Measurements from ENCODE around the gene SLU7.

SLU7 gene

GRCh38 chr5:160418561-160419457 is at the start of gene SLU7:
SLU7 (minus strand) TSS chr5:160419081; CDS start chr5:160415294, 3,787 bp downstream.
- Mint-ChIP-seq H3K27ac (peak within 1 kb of the TSS; percentile 94), H3K4me1 (peaks cover 28 to 62% of the 10 kb centered on the region in 2 donors)
- ATAC-seq (replicated peaks) = peak; percentile 87 to 88

GRCh38 chr5:160468363-160468975 is 49.6 kb upstream of the SLU7 start:
- H3K9me3 Mint-ChIP-seq = no peaks in the 10 kb centered on the region
- H3K27me3 Mint-ChIP-seq = no peaks in the 10 kb centered on the region
- ATAC-seq (replicated peaks) = no peak
- no peak for DNase-seq
- peak overlapping the region; percentile 99 for H3K27ac Mint-ChIP-seq
- peaks cover 35 to 88% of the 10 kb centered on the region in 2 donors for H3K4me1 Mint-ChIP-seq
- peak overlapping the region; percentile 98 to 99 for H3K4me3 Mint-ChIP-seq
- peaks cover 26 to 29% of the 10 kb centered on the region in 2 donors for H3K36me3 Mint-ChIP-seq

More at GRCh38 chr5:160418561-160419457, at the start of gene SLU7:
- Mint-ChIP-seq H3K36me3 (peaks cover 7 to 9% of the 10 kb centered on the region in 2 donors), H3K27me3 (no peaks in the 10 kb centered on the region), H3K4me3 (peak within 1 kb of the TSS; percentile 91 to 100), H3K9me3 (no peaks in the 10 kb centered on the region)
- DNase-seq = peak; percentile 93

GRCh38 chr5:160467555-160468362 is 48.9 kb upstream of the SLU7 start:
- ATAC-seq (replicated peaks) (peak; percentile 93), DNase-seq (peak; percentile 95)
- peaks cover 23% of the 10 kb centered on the region in 2 donors for H3K36me3 Mint-ChIP-seq
- no peaks in the 10 kb centered on the region for H3K9me3 Mint-ChIP-seq
- peaks cover 35 to 84% of the 10 kb centered on the region in 2 donors for H3K4me1 Mint-ChIP-seq
- peak overlapping the region; percentile 98 to 99 for H3K4me3 Mint-ChIP-seq
- peak overlapping the region; percentile 99 for H3K27ac Mint-ChIP-seq
- H3K27me3 Mint-ChIP-seq = no peaks in the 10 kb centered on the region

GRCh38 chr5:160466889-160467554 is 48.1 kb upstream of the SLU7 start:
- Mint-ChIP-seq H3K36me3 (peaks cover 18% of the 10 kb centered on the region in 2 donors), H3K27me3 (no peaks in the 10 kb centered on the region)
- ATAC-seq (replicated peaks) = peak; percentile 28 to 37

GRCh38 chr5:160466116-160466515 is 47.2 kb upstream of the SLU7 start:
- H3K9me3 Mint-ChIP-seq = no peaks in the 10 kb centered on the region
- H3K4me1 Mint-ChIP-seq = peaks cover 39 to 85% of the 10 kb centered on the region in 2 donors
- no peak overlapping the region for H3K27ac Mint-ChIP-seq
- no peak for DNase-seq
- peaks cover 12 to 14% of the 10 kb centered on the region in 2 donors for H3K36me3 Mint-ChIP-seq
- no peak overlapping the region for H3K4me3 Mint-ChIP-seq
- H3K27me3 Mint-ChIP-seq = no peaks in the 10 kb centered on the region
- no peak for ATAC-seq (replicated peaks)

More at GRCh38 chr5:160466889-160467554, 48.1 kb upstream of the SLU7 start:
- H3K4me3 Mint-ChIP-seq = peak overlapping the region; percentile 98 to 99
- H3K27ac Mint-ChIP-seq = peak overlapping the region; percentile 99
- H3K4me1 Mint-ChIP-seq = peaks cover 39 to 85% of the 10 kb centered on the region in 2 donors
- no peak for DNase-seq
- H3K9me3 Mint-ChIP-seq = no peaks in the 10 kb centered on the region

- H3K27ac Mint-ChIP-seq = peak overlapping the region; percentile 57
- DNase-seq (no peak), ATAC-seq (replicated peaks) (no peak)
- peaks cover 0 to under 1% of the 10 kb centered on the region in 2 donors for H3K9me3 Mint-ChIP-seq
- no peaks in the 10 kb centered on the region for H3K27me3 Mint-ChIP-seq
- peaks cover 36 to 74% of the 10 kb centered on the region in 2 donors for H3K4me1 Mint-ChIP-seq
- peaks cover 6 to 7% of the 10 kb centered on the region in 2 donors for H3K36me3 Mint-ChIP-seq
- peak overlapping the region in 1 of 2 donors; percentile 49 for H3K4me3 Mint-ChIP-seq
These were observed 45.6 kb upstream of the SLU7 start for GRCh38 chr5:160464466-160464797.

GRCh38 chr5:160463740-160464465 is 45.0 kb upstream of the SLU7 start:
- Mint-ChIP-seq H3K27ac (peak overlapping the region; percentile 57), H3K4me3 (peak overlapping the region in 1 of 2 donors; percentile 49), H3K27me3 (no peaks in the 10 kb centered on the region), H3K4me1 (peaks cover 40 to 74% of the 10 kb centered on the region in 2 donors), H3K9me3 (peaks cover 0 to 2% of the 10 kb centered on the region in 2 donors), H3K36me3 (peaks cover 2 to 3% of the 10 kb centered on the region in 2 donors)
- DNase-seq = no peak
- no peak for ATAC-seq (replicated peaks)

GRCh38 chr5:160463227-160463626 is 44.3 kb upstream of the SLU7 start:
- DNase-seq = no peak
- Mint-ChIP-seq H3K4me3 (no peak overlapping the region), H3K36me3 (peaks cover 2 to 3% of the 10 kb centered on the region in 2 donors), H3K9me3 (peaks cover 0 to 2% of the 10 kb centered on the region in 2 donors), H3K27ac (no peak overlapping the region), H3K27me3 (no peaks in the 10 kb centered on the region), H3K4me1 (peaks cover 42 to 75% of the 10 kb centered on the region in 2 donors)
- no peak for ATAC-seq (replicated peaks)

GRCh38 chr5:160462167-160462566 is 43.3 kb upstream of the SLU7 start:
- Mint-ChIP-seq H3K4me1 (peaks cover 36 to 64% of the 10 kb centered on the region in 2 donors), H3K4me3 (peak overlapping the region in 1 of 2 donors; percentile 9), H3K36me3 (peaks cover 0 to 3% of the 10 kb centered on the region in 2 donors), H3K27ac (peak overlapping the region; percentile 16), H3K9me3 (peaks cover 0 to 2% of the 10 kb centered on the region in 2 donors), H3K27me3 (no peaks in the 10 kb centered on the region)
- peak; percentile 49 for DNase-seq
- ATAC-seq (replicated peaks) = peak; percentile 73

GRCh38 chr5:160461378-160461777 is 42.5 kb upstream of the SLU7 start:
- no peak overlapping the region for H3K4me3 Mint-ChIP-seq
- H3K9me3 Mint-ChIP-seq = peaks cover 0 to 2% of the 10 kb centered on the region in 2 donors
- H3K36me3 Mint-ChIP-seq = peaks cover 0 to 3% of the 10 kb centered on the region in 2 donors
- H3K27ac Mint-ChIP-seq = peak overlapping the region; percentile 67
- DNase-seq = no peak
- ATAC-seq (replicated peaks) = no peak
- no peaks in the 10 kb centered on the region for H3K27me3 Mint-ChIP-seq
- H3K4me1 Mint-ChIP-seq = peaks cover 33 to 59% of the 10 kb centered on the region in 2 donors

GRCh38 chr5:160460377-160461049 is 41.6 kb upstream of the SLU7 start:
- peaks cover 0 to 9% of the 10 kb centered on the region in 2 donors for H3K27me3 Mint-ChIP-seq
- peaks cover 36 to 60% of the 10 kb centered on the region in 2 donors for H3K4me1 Mint-ChIP-seq
- peaks cover 0 to 3% of the 10 kb centered on the region in 2 donors for H3K36me3 Mint-ChIP-seq
- ATAC-seq (replicated peaks) (no peak), DNase-seq (no peak)
- peaks cover 0 to 2% of the 10 kb centered on the region in 2 donors for H3K9me3 Mint-ChIP-seq
- peak overlapping the region; percentile 67 for H3K27ac Mint-ChIP-seq
- no peak overlapping the region for H3K4me3 Mint-ChIP-seq
